ENCODE measurements around the gene ITSN2.
A peak's percentile ranks its signal among the peaks of the same experiment; 100 is the strongest.
"Not testable (repeated sequence)": the region's sequence is repeated elsewhere in the genome, so short reads cannot be mapped to it uniquely, and the experiment has no call there.

The ITSN2 gene

DNA sequence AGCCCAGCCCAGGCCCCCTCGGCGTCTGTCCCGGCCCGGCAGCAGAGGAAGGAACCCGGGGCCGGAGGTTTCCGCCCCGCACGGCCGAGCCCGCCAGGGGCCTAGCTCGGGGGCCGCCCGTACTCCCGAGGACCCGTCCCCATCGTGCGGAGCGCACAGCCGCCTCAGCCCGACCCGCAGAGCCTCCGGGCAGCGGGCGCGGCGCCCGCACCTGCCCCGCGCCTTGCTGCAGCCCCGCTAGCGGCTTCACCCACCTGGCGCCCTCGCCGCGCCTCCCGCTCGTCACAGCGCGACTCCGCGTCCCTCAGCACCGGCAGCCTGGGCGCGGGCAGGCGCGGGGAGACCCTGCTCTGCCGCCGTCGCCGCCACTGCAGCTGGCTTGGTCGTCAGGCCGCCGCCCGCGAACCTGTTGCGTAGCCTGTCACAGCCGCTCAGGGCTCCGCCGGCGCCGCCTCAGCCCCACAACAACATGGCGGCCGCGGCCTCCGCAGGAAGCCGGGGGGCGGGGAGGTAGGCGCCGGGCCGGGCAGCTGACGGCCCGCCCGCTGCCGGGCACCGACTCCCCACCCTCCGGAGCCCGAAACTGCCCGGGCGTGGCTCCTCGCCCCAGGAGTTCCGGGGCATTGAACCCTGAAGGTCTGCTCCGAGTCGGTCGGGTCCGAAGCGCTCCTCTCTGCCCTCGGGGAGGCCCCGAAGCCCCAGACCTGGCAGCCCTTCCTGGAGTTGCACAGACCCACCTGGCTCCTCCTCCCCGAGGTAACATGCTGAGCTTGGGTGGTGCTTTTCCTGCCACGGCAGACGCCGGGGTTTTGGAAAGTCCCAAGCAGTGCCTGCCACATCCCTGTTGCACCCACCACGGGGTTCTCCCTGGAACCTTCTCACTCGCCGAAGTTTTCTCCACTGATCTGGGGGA lies at the start of gene ITSN2:
Gene ITSN2 (minus strand): TSS at position 487 of the 913 bp plus-strand sequence. CDS start 32,454 bp downstream, outside the sequence.
- in situ Hi-C loops (cut with HindIII; ENCODE audit: low pct_unique_long_range_greater_than_20kb, low sequenced_read_pairs) = no loop called here

DNA sequence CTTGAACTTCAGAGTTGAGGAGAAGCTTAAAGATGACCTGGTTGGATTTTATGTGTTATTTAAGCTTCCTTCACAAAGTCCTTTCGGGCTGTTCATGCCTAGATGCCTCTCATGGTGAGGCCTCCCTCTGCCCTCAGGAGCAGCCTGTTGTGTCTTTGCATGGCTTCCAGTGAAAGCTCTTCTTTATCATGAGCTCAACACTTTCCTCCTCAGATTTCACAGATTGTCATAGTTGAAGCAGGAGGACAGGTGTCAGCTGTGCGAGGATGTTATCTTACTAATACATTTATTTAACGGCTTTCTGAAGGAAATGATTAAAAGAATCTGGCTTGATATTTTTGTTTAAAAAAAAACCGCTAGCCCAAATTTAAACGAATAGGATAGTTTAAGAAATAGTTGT lies 48.8 kb upstream of the ITSN2 start:
- DNase-seq (ENCODE audit: low read depth in 1 of 2, low spot score in 1 of 2) = no peak
- in situ Hi-C loops (cut with HindIII; ENCODE audit: low pct_unique_long_range_greater_than_20kb, low sequenced_read_pairs) = no loop called here
- no peak for TF ChIP-seq JUND (IDR thresholded peaks at IDR 0.05; ENCODE audit: low read depth)

More for the DNA sequence above, at the start of gene ITSN2:
- DNase-seq (ENCODE audit: low read depth in 1 of 2, low spot score in 1 of 2) = peak; percentile 55 to 63
- TF ChIP-seq JUND (IDR thresholded peaks at IDR 0.05; ENCODE audit: low read depth) = no peak

DNA sequence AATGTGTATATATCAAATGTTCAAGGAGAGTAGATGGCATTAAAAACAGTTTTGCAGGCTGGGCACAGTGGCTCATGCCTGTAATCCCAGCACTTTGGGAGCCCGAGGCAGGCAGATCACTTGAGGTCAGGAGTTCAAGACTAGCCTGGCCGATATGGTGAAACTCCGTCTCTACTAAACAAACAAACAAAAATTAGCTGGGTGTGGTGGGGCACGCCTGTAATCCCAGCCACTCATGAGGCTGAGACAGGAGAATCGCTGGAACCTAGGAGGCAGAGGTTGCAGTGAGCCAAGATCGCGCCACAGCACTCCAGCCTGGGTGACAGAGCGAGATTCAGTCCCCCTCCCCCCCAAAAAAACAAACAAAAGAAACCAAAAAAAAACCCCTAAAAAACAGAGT lies 48.4 kb upstream of the ITSN2 start:
- in situ Hi-C loops (cut with HindIII; ENCODE audit: low pct_unique_long_range_greater_than_20kb, low sequenced_read_pairs); DNase-seq (ENCODE audit: low read depth in 1 of 2, low spot score in 1 of 2): not testable (repeated sequence)

DNA sequence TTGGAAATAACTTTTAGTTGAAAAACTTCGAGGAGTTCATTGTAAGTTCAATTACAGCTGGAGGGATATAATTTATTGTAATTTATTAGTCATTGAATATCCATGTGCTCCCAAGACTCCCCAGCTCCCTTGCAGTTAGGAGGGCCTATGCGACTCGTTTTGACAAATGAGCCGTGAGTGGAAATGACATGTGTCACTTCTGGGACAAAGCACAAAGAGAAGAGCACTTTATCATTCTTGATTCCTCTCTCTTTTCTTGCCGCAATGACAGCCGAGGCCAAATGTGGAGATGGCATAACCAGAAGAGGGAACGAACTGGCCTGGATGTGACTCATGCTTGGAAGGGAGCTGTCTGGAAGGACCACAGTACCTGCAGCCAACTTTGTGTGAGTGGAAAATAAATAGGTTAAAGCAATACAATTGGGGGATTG lies 44.2 kb upstream of the ITSN2 start:
- DNase-seq (ENCODE audit: low read depth in 1 of 2, low spot score in 1 of 2) = no peak
- in situ Hi-C loops (cut with HindIII; ENCODE audit: low pct_unique_long_range_greater_than_20kb, low sequenced_read_pairs) = no loop called here
- TF ChIP-seq JUND (IDR thresholded peaks at IDR 0.05; ENCODE audit: low read depth) = no peak

DNA sequence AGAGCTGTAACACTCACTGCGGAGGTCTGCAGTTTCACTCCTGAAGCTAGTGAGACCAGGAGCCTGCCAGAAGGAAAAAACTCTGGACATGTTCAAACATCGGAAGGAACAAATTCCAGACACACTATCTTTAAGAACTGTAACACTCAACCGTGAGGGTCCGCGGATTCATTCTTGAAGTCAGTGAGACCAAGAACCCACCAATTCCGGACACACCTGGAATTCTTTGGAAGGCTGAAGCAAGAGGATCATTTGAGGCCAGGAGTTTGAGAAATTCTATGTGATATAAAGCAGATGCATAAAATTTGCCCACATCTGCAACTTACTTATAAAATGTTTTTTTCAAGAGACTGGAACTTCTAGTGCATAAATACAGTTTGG lies 43.5 kb upstream of the ITSN2 start:
- in situ Hi-C loops (cut with HindIII; ENCODE audit: low pct_unique_long_range_greater_than_20kb, low sequenced_read_pairs) = no loop called here
- no peak for DNase-seq (ENCODE audit: low read depth in 1 of 2, low spot score in 1 of 2)
- no peak for TF ChIP-seq JUND (IDR thresholded peaks at IDR 0.05; ENCODE audit: low read depth)

DNA sequence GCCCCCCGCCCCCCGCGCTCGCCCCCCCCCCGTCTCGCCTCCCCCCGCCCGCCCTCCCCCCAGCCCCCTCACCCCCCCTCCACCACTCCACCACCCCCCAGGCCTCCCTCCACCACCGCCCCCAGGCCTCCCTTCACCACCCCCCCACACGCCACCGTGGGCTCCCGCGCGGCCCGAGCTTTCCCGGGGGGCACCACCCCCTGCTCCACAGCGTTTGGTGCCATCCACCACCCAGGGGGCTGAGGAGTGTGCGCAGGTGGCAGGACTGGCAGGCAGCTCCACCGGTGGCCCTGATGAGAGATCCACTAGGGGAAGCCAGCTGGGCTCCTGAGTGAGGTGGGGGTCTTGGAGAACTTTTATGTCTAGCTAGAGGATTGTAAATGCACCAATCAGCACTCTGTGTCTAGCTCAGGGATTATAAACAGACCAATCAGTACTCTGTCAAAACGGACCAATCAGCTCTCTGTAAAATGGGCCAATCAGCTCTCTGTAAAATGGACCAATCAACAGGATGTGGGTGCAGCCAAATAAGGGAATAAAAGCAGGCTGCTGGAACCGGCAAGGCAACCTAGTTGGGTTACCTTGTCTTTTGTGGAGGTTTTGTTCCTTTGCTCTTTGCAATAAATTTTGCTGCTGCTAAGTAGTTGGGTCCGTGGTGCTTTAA lies 43.0 kb upstream of the ITSN2 start:
- in situ Hi-C loops (cut with HindIII; ENCODE audit: low pct_unique_long_range_greater_than_20kb, low sequenced_read_pairs) = no loop called here
- TF ChIP-seq JUND (IDR thresholded peaks at IDR 0.05; ENCODE audit: low read depth) = no peak
- no peak for DNase-seq (ENCODE audit: low read depth in 1 of 2, low spot score in 1 of 2)

DNA sequence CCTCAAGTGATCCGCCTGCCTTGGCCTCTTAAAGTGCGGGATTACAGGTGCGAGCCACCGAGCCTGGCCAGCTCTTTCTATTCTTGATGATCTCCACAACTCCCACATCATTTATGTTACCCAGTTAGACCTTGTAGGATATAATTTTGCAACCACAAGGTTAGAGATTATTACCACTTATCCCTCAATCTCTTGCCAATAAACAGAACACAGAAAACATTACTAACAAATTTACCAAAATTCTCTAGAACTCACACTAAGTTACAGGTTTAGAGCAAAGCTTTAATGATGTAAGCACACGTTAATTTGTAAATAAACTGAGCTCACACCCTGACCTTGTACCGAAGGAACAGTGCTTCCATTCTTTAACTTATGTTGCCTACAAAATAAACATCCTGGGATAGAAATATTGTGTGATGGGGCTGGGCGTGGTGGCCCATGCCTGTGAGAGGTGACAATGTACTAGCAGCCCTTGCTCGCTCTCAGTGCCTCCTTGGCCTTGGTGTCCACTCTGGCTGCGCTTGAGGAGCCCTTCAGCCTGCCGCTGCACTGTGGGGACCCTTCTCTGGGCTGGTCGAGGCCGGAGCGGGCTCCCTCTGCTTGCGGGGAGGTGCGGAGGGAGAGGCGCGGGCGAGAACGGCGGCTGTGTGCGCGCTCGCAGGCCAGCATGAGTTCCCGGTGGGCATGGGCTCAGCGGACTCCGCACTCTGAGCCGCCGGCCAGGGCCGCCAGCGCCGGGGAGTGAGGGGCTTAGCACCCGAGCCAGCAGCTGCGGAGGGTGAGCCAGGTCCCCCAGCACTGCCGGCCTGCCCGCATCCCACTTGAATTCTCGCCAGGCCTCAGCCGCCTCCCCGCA lies 42.1 kb upstream of the ITSN2 start:
- in situ Hi-C loops (cut with HindIII; ENCODE audit: low pct_unique_long_range_greater_than_20kb, low sequenced_read_pairs) = no loop called here
- no peak for DNase-seq (ENCODE audit: low read depth in 1 of 2, low spot score in 1 of 2)
- TF ChIP-seq JUND (IDR thresholded peaks at IDR 0.05; ENCODE audit: low read depth) = no peak

DNA sequence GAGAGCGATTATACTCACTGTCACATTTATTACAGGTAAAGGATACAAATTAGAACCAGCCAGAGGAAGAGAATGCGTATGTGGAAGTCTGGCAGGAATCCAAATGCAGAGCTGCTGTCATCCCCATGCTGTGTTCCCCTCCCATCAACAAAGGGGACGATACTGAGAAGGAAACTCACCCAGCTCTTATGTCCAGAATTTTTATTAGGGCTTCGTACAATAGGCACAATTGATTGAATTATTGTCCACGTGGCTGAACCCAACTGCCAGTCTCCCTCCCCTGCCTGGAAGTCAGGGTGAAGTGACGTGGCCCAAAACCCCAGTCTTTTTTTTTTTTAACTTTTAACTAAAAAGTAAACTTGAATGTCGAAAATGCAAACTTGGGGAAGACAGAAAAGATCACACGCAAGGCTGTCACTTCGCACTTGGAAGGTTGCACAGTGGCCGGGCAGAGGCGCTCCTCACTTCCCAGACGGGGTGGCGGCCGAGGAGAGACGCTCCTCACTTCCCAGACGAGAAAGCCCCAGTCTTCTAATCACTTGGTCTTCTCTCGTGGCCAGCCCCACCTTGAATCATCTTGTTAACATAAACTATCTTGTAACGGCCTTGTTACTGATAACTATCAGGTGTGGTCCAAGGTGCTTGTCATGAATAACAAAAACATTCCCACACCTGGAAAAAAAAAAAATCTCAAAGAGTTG lies 40.0 kb upstream of the ITSN2 start:
- in situ Hi-C loops (cut with HindIII; ENCODE audit: low pct_unique_long_range_greater_than_20kb, low sequenced_read_pairs) = no loop called here
- TF ChIP-seq JUND (IDR thresholded peaks at IDR 0.05; ENCODE audit: low read depth) = no peak
- no peak for DNase-seq (ENCODE audit: low read depth in 1 of 2, low spot score in 1 of 2)

DNA sequence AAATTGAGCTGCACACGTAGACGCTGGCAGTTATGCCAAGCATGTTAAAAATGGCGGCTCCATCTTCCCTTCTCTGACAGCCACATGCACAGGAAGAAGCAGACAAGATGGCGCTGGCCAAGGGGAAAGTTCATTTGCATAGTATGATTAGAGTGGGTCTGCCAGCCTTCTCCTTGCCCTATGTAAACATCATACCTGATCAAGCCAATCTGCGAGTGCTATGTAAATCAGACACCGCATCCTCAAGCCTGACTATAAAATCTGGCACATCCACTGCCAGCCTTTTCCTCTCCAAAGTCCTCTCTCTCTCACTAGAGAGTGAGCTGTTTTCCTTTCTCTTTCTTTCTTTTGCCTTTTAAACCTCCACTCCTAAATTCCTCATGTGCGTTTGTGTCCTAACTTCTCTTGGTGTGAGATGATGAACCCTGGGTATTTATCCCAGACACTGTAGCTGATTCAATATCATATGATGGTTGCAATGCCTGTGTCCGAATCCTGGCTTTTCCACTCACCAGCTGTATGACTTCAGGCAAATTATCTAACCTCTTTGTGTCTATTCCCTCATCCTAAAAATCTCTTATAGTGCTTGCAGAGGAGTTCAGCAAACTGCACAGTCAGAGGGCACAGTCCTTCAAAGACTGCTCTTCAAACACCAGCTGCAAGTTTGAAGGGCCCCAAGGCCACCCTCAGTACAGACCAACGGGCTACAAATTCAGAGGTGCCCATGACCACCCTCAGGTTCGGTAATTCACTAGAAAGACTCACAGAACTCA lies 39.3 kb upstream of the ITSN2 start:
- no peak for TF ChIP-seq JUND (IDR thresholded peaks at IDR 0.05; ENCODE audit: low read depth)
- DNase-seq (ENCODE audit: low read depth in 1 of 2, low spot score in 1 of 2) = peak in 1 of 2 experiments; percentile 25
- in situ Hi-C loops (cut with HindIII; ENCODE audit: low pct_unique_long_range_greater_than_20kb, low sequenced_read_pairs) = no loop called here

DNA sequence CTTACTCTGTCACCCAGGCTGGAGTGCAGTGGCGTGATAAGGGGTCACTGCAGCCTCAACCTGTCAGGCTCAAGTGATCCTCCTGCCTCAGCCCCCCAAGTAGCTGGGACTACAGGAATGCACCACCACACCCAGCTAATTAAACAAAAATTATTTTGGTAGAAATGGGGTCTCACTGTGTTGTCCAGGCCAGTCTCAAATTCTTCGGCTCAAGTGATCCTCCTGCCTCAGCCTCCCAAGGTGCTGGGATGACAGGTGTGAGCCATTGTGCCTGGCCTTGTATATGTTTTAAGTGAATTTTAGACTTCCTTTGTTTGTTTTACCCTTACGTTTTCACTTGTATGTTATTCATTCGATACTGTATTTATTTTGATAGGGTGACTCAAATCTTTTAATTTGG lies 34.7 kb upstream of the ITSN2 start:
- no peak for DNase-seq (ENCODE audit: low read depth in 1 of 2, low spot score in 1 of 2)
- in situ Hi-C loops (cut with HindIII; ENCODE audit: low pct_unique_long_range_greater_than_20kb, low sequenced_read_pairs) = no loop called here

DNA sequence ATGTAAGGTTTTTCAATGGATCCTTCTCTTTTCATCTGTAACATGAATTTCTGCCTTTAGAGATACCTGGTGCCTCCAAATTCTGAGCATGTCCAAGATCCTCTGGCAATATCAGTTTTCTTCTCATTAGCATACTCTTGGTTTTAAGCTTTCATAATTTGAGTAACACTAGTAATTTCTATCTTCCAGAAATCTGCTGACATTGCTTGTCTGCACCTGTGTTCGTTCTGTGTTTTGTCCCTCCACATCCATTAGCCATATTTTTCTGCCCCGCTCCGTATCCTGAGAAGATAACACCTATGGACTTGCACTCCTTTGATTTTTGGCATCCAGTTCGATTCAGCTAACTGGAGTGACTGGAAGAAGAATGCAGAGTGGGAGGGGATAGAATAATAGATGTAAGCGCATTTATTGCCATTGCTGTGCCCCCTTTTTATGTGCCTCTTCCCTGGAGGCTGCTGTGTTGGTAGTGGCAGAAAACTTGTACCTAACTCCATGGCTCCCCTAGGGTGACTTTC lies 32.3 kb upstream of the ITSN2 start:
- DNase-seq (ENCODE audit: low read depth in 1 of 2, low spot score in 1 of 2) = no peak
- in situ Hi-C loops (cut with HindIII; ENCODE audit: low pct_unique_long_range_greater_than_20kb, low sequenced_read_pairs) = no loop called here
- TF ChIP-seq JUND (IDR thresholded peaks at IDR 0.05; ENCODE audit: low read depth) = no peak

More for the DNA sequence above, 34.7 kb upstream of the ITSN2 start:
- no peak for TF ChIP-seq JUND (IDR thresholded peaks at IDR 0.05; ENCODE audit: low read depth)
